GM10266 (cell line): ENCODE measurements around the gene EPB41L4B.

Source experiments
- DNase-seq: peaks from one replicate; pipeline ENCODE4 v3.0.0; 2012; ENCODE audit errors: extremely low spot score
- TF ChIP-seq, protein P1 (sequence below): IDR thresholded peaks from 2 replicates; pipeline ENCODE4 v1.5.1; 2012; ENCODE audit warnings: mild to moderate bottlenecking, low read depth; ENCODE audit not compliant: control insufficient read depth, insufficient read depth; ENCODE audit errors: missing control alignments

Gene EPB41L4B

DNA sequence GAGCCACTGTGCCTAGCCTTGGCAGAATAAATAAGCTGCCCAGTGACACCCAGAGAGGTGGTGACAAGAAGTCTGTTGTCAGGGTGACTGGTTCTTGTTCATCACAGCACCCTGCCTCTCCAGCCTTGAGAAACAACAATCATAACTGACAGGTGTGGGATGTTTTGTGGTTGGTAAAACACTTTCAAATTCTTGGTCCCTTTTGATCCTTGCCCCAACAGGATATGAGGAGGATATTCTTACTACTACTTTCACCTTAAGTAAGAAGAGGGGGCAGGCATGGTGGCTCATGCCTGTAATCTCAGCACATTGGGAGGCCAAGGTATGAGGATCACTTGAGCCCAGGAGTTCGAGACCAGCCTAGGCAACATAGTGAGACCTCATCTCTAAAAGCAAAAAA is 139.6 kb downstream of the EPB41L4B start:
- peak; percentile 45 for DNase-seq
- TF ChIP-seq, protein P1, sequence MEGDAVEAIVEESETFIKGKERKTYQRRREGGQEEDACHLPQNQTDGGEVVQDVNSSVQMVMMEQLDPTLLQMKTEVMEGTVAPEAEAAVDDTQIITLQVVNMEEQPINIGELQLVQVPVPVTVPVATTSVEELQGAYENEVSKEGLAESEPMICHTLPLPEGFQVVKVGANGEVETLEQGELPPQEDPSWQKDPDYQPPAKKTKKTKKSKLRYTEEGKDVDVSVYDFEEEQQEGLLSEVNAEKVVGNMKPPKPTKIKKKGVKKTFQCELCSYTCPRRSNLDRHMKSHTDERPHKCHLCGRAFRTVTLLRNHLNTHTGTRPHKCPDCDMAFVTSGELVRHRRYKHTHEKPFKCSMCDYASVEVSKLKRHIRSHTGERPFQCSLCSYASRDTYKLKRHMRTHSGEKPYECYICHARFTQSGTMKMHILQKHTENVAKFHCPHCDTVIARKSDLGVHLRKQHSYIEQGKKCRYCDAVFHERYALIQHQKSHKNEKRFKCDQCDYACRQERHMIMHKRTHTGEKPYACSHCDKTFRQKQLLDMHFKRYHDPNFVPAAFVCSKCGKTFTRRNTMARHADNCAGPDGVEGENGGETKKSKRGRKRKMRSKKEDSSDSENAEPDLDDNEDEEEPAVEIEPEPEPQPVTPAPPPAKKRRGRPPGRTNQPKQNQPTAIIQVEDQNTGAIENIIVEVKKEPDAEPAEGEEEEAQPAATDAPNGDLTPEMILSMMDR = no peak

DNA sequence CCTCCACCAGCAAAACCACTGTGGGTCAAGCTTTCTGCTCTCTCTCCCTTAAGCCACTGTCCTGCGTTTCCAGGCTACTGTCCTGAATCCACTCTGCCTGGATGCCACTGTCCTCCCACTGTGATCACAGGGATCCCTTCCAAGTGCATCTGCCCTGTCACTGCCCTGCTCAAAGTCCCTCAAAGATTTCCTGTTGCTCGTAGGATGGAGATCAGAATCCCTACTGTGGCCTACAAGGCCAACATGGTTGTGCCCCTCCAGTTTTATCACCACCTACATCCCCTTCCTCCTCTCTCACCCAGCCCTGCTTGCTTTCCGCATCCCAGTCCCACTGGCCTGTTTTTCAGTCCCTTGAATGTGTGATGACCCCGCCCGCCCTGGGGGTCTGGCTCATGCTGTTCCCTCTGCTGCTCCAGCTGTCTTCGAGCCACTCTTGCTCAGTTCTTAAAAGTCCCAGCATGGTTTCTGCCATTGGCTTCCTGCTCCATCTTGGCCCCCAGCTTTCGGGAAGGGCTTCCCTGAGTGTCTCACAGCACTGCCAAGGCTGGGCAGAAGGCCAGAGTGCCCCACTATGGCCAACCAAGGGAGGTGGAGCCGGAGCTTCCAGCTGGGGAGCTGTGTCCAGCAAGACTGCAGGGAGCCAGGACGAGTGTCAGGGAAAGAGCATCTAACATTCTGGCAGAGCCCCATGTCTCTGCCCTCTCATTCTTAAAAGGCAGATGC is 140.9 kb downstream of the EPB41L4B start:
- no peak for DNase-seq
- TF ChIP-seq, protein P1 = no peak

DNA sequence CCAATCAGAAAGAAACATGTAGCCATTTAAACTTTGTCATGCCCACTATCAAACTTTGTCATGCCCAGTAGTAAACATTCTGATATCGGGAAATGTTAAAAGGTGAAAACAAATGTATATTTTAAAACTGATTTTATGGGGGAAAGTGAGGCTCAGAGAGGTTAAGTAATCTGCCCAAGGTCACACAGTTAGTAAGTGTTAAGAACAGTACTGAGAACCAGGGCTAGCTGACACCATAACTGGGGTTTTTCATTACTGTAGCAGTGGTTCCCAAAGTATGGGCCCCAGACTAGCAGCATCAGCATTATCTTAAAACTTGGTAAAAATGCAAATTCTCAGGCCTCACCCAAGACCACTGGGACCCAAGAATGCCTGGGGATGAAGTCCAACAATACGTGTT is 143.9 kb downstream of the EPB41L4B start:
- TF ChIP-seq, protein P1 = no peak
- DNase-seq = no peak

DNA sequence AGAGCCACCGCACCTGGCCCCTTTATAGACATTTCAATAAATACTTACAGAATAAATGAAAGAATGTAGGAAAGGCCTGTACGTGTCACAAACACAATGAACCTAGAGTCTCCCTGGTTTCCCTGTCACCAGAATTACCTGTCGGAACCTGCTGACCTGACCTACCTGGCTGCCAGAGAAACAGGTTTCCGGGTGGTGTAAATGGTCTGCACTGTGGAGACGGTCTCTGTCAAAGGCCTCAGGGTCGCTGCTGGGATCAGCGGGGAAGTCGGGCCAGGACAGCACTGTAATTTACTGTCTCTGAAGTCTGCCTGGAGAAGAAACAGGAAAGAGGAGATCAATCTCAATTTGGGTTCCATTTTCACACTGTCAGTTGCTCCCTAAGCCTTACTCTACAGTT is 144.5 kb downstream of the EPB41L4B start:
- no peak for DNase-seq
- TF ChIP-seq, protein P1 = no peak

DNA sequence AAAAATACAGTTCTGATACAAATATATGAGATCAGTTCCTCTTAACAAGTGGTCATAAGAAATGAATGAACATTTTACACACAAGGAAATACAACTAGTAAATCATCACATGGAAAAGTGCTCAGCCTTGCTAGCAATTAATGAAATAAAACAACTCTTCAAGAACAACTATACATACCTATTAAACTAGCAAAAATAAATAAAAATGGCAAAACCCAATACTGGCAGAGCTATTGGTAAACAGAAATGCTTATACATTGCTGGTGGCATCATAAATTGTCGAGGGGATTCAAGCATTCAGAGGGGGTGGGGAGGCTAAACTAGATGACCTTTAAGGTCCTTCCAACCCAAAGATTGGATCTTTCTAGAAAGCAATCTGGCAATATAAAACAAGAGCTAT is 147.9 kb downstream of the EPB41L4B start:
- TF ChIP-seq, protein P1 = no peak
- DNase-seq = no peak

DNA sequence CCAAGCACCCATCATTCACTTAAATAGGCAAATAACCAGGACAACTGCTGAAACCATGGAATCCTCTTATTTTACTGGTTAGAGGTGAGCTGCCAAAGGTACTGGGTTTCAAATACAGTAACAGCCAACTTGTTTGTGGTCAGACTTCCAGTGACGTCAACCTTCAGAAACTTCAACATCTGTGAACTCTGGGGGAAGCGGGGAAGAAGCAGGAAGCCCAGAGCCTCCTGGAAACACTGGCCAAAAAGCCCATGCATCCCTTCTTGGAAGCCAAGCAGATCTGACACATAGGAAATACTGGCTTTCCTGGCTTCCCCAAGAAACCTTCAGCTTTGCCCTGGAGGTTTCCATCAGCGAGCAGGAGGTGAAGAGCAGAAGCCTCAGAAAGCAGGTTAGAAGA is 148.9 kb downstream of the EPB41L4B start:
- no peak for DNase-seq
- TF ChIP-seq, protein P1 = no peak

DNA sequence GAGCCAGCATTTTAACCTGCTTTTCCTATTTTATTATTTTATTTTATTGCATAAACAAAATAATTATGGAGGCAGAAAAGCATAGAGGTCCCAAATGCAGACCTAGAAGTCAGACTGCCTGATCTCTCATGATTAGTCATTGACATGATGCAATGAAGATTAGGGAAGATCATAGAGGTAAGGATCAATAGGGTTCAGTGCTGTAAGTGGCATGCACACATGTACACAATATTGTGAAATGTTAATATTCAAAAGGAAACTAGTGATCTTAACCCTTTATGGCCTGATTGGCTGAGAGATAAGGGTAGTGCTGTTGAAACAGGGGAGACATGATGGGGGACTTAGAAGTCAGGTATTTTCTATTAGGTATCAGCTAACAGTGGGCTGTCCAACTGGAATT is 152.7 kb downstream of the EPB41L4B start:
- TF ChIP-seq, protein P1 = no peak
- no peak for DNase-seq
